Stimulated activated CD4-positive, alpha-beta T cell treated with anti-CD3 and anti-CD28 coated beads, TNF-alpha, amount 100 ng/mL, for 1 hour (primary cell): ENCODE results near the gene NFIX.

Experiments
- DNase-seq, 3 donors: peaks; one replicate each; pipeline ENCODE4 v3.0.0-alpha.2; 2020; ENCODE audit warnings: low read depth in 3 of 3, low spot score in 1 of 3

Gene NFIX

DNA sequence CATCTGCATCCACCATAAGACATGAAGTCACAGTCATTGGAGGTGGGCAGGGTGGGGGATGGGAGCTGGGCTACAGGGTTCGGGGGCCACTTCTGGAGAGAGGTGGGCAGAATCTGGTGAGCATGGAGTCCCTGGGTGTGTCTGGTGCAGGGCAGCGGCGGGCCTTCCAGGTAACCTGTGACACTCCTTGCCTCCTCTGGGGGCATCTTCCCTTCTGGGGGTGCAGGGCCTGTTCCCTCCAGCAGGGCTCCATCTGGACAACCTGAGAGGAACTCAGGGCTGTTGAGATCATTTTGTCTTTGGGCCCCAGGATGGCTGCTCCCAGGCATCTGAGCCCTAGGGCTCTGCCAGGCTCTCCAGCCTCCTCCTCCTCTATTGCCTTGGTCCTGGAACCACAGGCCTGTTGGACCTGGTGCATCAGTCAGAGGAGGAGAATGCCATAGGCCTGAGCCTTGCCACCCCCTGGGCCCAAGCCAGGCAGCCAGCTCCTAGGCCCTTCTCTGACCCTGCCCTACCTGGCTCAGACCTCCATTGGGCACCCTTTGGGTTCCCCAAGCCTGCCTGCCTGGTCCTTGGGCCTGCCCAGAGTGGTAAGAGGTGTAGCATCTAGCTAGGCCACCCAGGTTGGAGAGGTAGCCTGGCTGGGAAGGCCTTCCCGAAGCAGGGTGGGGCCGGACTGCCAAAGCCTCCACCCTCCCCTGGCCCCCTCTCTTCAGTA, 94.0 kb downstream of the NFIX start:
- no peak for DNase-seq

DNA sequence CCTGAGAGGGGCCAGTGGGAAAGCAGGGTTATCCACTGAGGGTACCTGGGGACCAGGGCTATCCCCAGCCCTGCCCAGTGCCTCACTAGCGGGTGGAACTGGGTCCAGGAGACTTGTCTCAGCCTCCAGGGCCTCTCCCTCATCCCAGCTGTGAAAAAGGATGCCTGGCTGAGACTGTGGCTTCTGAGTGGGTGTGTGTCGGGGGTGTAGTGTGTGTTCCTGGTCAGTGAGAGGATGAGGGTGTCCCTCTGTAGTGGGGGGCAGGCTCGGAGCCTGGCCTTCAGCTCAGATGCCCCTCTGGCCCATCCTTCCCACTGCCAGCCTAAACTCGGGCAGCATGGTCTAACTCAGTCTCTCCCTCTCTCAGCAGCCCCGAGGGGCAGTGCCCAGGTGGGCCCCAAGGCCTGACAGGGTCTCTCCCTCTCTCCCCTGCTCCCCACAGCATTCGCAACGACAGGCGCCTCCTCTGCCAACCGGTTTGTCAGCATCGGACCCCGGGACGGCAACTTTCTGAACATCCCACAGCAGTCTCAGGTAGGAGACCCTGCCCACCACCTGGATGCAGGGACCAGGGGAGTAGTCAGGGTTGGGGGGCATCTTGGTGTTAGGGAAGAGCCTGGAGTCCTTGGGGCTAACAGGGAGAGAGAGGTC, 94.7 kb downstream of the NFIX start:
- no peak for DNase-seq

DNA sequence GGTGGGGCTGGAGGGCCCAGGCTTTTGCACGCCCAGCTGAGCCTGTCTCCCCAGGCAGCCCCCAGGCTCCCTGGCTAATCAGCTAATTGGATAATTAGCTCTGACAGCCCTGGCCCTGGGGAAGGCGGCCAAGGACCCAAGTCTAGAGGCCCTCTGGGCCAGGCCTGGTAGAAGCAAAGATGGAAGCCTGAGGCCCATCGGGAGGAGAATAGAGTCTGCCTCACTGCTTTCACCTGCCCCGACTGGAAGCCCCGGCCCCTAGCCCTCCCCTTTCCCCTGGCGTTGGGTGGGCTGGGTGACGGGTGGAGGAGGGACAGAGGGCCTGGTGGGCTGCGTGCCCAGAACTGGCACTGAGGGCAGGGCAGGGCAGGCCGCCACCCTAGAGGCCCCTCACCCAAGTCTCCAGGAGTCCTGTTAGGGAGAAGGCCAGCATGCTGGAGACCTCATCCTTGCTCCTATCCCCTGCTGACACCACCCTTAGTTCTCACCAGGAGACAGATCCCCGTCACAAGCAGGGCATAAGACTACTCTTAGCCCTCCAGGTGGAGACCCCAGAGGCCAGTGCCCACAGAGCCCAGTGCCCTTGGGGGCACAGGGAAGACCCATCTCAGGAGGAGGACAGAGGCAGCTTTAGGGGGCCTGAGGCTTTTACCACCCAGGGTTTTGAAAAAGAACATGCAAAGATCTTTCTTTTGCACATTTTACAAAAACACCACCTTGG, 95.4 kb downstream of the NFIX start:
- no peak for DNase-seq

DNA sequence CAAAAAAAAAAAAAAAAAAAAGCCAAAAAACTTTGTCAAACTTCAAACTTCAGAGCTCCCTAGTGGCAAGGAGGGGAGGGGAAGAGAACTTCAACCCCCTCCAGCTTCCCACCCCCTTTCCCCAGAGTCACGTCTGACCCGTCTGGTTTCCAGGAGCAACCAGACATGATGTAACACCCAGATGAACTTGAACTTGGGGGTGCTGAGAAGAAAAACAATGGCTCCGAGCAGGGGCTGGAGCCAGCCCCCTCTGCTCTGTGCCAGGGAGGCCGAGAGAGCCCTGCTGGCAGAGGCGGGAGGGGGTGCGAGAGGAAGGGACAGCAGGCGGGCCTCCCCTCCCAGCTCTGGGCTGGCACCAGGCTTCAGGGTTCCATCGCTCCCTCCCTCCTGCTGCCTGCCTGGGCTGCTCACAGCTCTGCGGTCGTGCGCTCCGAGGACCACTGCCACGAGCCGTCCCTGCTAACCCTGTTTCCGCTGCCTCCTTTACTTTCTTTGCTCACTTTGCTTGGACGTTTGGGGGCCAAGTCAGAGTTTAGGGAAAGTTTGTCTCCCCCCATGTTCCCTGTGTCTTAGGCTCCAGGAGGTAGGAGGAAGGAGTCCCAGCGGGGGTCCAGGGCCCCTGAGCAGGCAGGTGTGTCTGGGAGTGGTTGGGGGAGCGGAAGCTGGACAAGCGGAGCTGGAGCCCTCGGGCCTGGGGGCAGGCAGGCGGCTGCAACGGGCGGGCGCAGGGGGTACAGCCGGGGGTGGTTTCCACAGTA, 96.3 kb downstream of the NFIX start:
- DNase-seq, result no peak

DNA sequence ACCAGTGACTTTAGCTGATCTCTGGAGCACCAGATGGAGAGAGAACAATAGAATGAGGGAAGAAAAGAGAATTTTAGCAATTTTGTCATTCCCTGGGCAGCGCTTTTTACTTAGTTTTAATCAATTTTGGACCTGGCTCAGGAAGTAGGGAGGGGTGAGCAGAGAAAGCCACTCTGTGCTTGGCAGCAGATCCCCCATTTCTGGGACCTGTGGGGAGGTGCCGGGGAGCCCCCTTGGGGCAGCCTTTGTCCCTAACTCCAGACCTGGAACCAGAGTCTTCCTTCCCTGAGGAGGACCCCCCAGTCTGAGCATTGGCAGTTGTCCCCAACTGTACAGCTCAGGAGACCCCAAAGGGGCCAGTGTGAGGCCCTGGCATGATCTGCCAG, 96.9 kb downstream of the NFIX start:
- no peak for DNase-seq

DNA sequence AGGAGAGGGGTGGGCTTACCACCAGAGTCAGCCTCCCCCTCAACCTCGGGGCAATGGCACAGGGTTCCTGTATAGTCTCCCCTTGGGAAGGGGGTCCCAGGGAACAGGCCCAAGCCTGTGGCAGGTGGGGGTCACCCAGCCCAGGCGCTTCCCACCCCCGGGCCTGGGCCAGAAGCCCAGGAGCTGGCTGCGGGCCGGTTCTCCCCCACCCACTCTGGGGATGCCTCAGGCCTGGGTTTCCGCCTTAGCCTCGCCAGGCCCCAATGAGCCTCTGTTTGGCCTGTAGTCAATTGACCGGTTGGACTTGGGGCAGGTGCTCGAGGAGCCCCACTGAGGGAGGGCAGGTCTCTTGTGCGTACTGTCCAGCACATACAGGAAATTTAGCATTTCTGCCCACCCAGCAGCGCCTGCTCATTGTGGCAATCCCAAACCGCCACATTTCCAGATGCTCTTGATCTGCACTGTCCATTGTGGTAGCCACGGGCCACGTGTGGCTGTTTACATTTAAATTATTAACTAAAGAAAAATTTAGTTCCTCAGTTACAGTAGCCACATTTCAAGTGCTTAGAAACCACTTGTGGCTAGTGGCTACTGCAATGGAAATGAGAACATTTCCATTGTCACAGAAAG, 97.4 kb downstream of the NFIX start:
- no peak for DNase-seq

DNA sequence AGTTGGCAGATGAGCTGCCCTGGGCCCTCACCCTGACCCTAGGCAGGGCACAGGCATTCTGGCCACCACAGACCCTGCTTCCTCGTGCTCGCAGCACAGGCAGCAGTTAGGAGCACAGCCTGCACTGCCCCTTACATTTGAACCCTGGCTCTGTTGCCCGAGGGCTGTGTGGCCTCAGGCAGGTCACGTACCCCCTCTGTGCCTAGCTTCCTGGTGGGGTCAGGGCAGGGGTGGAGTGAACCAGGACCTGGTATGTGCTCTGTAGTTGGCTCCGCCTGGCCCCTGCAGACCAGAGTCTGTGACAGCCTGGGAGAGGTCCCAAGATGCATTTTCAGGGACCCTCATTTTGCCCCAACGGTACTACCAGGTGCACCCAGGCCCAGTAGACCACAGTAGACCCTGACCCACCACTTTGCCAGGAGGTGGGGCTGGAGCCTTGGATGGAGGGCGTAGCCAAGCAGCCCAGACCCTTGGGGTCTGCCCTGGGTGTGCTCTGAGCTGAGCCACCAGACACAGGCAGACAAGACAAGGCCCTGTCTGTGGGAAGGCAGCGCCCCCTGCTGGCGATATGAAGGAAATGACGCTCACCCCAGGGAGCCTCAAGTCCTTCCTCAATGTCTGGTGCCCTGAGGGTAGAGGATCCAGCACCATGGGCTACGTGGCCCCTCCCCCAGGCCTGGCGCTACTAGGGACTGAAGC, 98.3 kb downstream of the NFIX start:
- DNase-seq, result peak; percentile 50 to 65 (median 64)

DNA sequence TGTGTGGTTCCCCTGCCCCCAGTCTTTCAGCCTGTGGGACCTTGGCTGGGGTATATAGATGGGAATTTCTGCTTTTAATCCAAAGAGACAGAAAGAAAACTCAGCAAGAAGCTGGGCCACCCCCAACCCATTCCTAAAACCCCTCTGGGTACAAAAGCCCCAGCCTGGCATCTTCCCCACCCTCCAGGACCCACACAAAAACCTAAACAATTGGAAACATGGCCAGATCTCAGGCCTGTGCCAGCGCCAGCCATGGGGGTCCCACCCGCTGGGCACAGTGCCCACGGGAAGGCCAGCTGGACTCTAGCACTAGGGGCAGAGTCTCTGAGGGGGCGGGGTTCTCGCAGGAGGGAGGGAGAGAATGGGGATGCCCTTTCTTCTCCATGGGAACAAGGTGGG, 98.8 kb downstream of the NFIX start:
- DNase-seq, result no peak

DNA sequence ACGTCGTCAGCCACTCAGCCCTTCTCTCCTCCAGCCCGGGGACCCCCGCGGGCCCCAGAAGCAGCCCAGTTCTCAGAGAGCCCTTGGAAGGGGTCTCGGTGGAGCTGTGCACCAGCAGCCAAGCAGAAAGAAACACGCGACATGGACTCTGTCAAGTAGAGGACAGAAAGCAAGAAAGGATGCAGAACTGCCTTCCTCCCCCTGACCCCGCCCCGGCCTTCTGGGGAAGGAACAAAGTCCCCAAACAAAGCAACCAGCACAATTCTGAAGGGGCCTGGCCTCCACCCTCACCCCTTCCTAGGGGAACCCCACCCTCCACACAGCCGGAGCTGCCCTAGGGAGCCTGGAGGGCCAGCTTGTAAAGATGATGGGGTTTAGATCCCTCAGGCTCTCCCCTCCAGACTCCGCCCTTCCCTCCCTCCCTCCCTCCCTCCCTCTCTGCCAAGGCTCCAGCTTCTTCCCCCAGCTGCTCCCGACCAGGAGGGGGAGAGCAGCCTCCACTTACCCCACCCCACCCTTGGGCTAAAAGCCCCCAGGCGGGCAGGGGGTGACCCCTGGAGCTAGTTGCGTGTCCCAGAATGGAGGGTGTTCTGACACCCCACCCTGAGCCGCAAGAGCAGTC, 99.6 kb downstream of the NFIX start:
- DNase-seq, result no peak

DNA sequence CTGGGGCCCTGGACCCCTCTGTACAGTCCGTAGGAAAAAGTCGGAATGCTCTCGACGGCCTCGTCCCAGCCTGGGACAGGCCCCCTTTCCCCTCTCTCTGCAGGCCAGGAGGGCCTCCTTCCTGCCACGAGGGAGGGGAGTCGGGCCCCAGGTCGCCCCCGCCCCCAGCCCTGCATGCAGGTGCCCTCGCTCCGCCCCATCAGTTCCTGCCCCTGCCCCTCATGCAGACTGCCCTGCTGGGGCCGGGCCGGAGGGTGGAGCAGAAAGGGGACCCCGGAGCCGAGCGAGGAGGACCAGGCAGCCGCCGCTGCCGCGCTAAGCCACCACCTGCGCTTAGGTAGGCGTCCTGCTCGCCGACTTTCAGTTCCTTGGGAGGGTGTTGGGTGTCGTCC, 100.1 kb downstream of the NFIX start:
- DNase-seq, result no peak

DNA sequence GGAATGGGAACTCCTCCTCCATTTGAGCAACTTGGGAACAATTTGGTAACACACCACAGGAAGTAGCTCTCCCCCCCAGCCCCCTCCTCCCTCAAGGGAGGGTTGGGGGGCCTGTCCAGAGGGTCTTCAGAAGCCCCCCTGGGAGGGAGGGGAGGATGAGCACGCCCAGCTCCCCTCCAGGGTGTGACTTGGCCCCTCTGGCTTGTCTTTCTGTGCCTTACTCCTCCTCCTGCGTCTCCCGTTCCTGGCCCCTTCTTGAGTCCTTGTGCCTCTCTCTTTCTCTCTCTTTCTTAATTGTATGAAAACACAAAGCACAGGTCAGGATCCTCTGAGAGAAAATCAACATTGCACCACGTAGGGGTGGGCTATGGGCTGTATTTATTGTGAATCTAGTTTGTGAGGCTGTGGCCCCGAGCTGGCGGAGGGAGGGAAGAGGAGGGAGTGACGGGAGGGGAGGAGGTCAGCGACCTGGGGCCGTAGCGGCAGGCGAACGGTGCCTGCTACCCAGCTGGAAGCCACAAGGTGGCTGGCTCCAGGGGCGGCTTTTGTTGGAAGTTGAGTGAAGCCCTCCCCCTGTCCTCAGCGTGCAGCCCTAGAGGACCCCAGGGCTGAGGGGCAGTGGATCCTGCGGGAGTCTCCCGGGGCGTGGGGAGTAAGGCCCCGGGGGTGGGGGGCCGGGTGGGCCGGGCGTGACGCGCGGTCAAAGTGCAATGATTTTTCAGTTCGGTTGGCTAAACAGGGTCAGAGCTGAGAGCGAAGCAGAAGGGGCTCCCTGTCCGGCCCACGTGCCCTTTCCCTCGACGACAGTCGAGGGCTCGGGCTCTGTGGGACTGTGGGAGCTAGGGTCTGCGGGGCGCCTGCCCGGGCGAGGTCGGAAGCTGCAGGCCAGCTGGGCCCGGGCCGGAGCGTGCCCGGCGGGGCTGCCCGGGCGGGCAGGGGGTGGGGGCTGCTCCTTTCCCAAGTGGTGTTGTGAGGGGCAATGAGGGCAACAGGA, 101.0 kb downstream of the NFIX start:
- no peak for DNase-seq

DNA sequence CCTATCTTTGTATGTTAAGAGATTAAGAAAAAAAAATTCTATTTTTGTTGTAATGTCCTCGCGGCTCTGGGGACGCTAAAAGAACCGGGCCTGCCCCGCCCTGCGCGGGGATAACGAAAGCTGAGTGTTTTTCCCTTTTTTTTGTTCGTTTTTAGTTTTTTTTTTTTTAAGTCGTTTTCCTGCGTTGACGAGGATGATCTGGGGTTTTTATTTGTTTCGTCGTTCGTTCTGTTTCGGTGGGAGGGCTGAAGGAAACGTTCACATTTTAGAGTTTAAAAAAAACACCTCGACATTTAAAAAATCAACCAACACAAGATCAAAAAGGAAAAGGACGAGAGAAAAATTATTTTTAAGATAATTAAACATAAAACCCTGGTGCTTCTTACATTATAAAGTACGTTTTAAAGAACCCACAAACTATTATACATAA, 101.8 kb downstream of the NFIX start:
- no peak for DNase-seq

DNA sequence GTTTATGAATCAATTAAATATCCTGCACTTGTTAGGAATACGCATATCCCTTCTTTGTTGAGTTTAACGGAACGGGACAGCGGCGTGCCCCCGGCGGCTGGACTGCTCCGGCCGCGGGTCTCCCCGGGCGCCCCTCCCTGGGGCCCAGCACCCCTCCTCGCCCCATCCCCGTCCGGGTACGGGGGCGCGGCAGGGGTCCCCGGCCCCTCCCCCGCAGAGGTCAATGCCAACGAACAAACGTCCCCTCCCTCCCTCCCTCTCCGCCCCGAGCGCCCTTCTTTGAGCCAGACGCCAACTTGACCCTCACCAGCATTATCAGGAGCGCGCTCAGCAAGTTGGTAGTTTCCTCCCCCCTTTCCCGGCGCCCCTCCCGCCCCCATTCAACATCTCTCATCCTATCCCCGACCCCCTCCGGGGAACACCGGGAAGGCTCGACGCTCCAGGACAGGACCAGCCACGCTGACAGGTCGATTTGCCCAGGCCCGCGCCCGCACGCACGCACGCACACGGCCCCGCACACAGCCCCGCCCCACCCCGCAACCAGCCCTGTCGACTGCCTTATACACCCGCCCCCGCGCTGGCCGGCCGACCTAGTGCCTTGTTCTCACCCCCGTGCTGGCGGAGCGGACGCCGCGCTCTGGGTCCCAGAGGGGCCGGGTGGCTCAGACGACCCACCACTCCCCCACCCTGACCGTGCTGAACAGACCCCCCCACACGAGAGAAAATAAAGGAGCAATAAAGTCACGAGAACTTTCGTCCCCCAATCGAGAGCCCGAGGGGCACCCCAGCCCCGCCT, 102.4 kb downstream of the NFIX start:
- DNase-seq, result no peak

DNA sequence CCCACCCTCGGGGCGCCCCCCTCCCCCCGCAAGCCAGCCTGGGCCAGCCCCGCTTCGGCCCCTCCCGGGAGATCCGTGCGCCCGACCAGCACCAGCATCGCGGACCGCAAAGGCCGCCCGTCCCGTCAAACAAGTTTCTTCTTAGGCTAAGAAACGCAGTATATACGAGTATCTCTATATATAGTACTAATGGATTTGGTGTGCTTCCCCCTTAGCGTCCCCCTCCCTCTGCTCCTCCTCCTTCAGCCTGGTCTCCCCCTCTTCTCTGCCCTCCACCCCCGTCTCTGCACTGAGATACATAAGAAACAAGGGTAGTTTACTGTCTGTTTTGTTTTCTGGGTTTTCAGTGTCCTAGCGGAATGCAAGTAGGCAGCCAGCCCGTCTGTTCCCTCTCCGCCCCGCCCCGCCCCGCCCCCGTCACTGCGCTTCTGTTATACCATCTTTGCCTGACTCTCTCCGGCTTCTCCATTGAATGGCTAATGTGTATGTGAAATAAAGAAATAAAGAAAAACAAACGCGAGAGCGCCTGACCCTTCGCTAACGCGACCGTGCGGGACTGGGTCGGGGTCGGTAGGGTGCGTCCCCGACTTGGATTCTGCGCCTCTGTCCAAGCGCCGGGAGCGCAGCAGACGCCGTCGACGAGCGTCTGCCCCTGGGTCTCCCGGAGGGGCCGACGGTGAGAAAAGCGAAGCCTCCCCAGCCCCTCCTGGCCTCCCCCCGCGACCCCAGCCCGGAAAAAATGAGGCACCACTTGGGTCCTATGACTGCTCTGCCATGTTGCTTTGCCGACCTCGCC, 103.2 kb downstream of the NFIX start:
- DNase-seq, result no peak

DNA sequence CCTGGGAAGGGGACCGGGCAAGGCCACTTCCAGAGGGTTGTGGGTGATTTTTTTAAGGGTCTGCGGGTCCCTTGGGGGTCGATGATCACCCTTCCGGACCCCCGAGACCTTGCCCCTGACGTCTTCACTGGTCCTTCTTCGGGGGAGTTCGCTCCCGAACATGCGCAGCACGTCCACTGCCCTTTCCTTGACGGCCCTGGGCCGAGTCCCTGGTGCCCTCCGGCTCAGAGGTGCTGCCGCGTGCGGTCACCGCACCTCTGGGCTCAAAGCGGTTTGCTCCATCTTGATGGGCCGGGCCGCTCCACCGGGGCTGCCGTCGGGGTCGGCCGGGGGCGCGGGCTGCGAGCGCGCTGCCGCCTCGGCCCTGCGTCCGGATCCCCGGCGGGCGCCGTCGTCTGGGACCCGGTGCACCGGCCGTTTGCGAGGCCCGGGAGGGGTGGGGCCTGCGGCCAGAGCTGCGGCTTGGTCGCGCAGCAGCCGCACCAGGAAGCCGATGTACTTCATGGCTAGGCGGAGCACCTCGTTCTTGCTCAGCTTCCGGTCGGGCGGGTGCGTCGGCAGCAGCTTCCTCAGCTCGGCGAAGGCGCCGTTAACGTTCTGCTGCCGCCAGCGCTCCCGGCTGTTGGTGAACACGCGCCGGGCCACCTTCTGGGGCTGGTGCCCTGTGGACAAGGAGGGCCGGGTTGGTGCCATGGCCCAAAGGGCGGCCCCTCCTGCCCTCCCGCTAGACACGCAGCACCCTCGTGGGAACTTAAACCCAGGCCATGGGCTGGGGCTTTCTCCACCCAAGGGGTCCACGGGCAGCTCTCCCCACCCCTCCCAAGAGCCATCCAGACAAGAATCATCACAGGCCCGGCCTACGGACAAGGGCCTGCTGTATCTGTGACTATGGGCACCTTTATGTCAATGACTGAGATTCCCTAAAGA, 104.1 kb downstream of the NFIX start:
- peak; percentile 33 to 56 (median 56) for DNase-seq

DNA sequence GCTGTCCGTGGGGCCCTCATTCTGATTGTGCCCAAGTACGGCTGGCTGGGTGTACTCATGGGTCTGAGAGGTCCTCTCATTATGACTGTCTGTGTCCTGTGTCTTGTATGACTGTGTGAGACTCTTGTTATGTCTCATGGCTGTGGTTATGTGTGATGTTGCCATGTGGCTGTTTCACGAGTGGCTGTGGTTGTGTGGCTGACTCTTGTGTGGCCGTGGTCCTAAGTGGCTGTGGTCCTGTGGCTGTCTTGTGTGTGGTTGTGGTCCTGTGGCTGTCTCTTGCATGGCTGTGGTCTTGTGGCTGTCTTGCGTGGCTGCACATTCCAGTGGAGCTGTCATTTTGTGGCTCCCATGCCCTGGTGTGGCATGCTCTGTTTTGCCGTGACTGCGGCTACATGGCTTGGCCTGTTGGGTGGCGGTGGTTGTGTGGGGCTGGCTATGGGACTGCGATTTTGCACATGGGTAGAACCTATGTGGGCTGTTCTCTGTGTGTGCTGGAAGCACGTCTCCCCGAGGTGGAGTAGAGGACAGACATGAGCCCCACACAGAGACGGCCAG, 104.8 kb downstream of the NFIX start:
- DNase-seq, result no peak
